Fibroblast of skin of scalp (primary cell): ENCODE measurements around the gene ANKS1B.
A peak's percentile ranks its signal among the peaks of the same experiment; 100 is the strongest.
"Not testable (repeated sequence)": the region's sequence is repeated elsewhere in the genome, so short reads cannot be mapped to it uniquely, and the experiment has no call there.

ENCODE experiments used
- DNase-seq: peaks from one replicate; pipeline ENCODE4 v3.0.0-alpha.2; 2013

Gene ANKS1B

GRCh38 chr12:98997899-98998298 is 986.8 kb downstream of the ANKS1B start:
- DNase-seq = no peak

DNA sequence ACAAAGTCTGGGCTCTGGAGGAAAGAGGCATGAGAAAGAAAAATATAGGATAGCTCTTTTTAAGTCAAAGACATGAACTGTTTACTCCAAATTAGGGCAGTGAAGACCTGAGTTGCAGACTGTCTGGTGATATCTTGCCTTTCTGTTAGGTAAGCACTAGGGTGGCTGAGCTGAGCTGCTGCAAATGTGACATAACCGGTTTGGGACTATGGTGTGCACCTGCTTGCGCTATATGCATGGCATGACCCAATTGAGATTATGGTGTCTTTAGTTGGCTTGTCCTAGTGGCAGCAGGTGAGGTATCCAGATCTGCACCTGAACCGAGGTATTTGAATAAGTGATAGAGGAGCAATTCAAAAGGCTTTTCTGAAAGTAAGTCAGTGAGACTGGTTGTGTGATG is 994.1 kb downstream of the ANKS1B start:
- no peak for DNase-seq

DNA sequence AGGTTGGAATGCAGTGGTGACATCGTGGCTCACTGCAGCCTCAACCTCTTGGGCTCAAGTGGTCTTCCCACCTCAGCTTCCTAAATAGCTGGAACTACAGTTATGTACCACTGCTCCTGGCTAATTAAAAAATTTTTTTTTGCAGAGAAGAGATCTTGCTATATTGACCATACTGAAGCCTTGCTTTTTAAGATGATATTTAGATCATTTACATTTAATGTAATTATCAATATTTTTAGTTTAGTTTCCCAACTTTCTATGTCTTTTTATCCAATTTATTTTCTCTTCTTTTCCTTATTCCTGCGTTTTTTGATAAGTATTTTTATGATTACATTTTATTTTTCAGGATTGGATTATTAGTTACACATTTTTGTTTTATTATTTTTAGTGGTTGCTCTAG is 999.6 kb downstream of the ANKS1B start:
- no peak for DNase-seq

- peak; percentile 4 for DNase-seq
Measured at GRCh38 chr12:98983647-98984046, 1001.1 kb downstream of the ANKS1B start.

DNA sequence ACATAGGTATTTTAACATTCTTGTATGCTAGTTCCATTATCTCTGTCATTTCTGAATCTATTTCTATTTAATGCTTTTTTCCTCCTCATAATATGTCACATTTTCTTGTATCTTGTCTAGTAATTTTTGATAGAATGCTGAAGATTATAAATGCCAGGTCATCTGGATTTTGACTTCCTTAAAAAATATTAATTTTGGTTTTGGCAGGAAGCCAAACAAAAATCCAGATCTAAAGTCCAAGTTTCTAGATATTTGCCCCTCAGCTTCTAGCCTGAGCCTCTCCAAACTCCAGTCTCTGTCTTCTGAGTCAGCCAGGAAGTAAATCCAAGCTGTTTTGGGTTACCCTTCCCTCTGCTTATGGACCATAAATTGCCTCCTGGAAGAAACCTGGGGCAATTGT is 1004.2 kb downstream of the ANKS1B start:
- no peak for DNase-seq

DNA sequence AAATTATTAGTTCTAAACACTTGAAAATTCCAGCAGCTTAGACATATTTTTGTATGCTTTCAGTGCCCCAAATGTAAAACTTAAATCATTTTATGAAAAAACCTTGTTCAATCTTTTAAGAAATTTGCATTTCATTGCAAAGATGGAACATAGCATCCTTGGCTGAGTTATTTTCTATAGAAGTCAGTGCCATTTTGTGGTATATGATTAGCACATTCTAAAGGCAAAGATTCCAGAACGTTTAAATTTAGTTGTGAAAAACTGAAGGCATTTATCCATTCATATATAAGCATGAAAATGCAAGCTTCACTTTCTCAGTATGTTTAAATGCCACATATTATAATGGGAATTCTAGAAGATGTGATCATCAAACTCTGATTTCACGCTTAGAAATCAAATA is 1007.5 kb downstream of the ANKS1B start:
- no peak for DNase-seq

DNA sequence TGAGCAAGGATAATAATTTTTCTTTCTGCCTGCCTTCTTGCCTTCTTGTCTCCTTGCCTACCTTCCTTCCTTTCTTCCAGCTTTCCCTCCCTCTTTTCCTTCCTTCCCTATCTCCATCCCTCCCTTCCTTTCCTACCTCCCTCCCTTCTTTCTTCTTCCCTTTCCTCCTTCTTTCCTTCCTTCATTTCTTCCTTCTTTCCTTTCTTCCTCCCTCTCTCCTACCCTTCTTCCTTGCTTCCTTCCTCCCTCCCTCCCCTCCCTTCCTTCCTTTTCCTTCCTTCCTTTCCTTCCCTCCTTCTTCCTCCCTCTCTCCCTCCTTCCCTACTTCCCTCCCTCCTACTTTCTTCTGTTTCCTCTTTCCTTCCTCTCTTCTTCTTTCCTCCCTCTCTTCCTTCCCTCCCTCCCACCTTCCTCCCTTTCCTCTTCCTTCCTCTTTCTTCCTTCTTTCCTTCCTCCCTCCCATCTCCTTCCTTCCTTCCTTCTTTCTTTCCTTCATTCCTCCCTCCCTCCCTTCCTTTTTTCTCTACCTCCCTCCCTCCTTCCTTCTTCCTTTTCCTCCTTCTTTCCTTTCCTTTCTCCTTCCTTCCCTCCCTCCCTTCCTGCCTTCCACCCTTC is 1009.9 kb downstream of the ANKS1B start:
- DNase-seq = no peak

GRCh38 chr12:98973395-98973794 is 1011.3 kb downstream of the ANKS1B start:
- peak; percentile 61 for DNase-seq

GRCh38 chr12:98970950-98971349 is 1013.8 kb downstream of the ANKS1B start:
- no peak for DNase-seq

DNA sequence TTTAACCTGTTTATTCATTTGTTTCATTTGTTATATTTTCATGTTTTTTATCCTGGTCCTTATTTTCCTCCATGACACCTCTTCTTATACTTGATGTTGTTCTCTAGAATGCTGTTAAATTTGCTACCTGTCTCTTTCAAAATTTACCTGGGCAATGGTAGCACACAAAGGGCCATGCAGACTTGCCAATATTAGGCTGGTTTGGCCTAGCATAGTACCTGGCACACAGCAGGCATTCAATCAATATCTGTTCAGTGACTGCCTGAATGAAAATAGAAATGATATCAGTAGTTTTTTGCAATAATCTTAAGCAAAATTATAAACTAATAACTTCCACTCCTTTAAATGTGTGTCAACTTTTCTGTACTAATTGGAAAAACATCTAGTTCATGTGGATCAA is 1014.5 kb downstream of the ANKS1B start:
- DNase-seq = no peak

DNA sequence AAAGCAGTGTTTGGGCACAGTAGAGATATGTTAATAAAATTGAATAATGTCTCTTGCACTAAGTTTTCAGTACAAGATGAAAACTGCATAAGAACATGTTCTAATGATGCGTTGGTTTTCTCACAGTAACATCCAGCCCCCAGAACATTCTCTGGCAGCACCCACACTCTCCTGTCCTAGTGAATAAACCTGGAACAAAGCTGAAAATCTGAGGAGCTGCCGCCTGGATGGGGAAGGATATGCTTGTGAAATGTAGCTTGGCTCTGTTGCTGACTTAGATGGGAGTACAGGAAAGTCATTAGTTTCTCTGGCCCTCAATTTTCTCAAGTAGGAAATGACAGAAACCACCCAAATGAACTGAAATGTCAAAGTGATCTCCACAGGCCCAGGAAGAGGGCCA is 1015.8 kb downstream of the ANKS1B start:
- DNase-seq = no peak

GRCh38 chr12:98957135-98957534 is 1027.6 kb downstream of the ANKS1B start:
- DNase-seq = not testable (repeated sequence)

DNA sequence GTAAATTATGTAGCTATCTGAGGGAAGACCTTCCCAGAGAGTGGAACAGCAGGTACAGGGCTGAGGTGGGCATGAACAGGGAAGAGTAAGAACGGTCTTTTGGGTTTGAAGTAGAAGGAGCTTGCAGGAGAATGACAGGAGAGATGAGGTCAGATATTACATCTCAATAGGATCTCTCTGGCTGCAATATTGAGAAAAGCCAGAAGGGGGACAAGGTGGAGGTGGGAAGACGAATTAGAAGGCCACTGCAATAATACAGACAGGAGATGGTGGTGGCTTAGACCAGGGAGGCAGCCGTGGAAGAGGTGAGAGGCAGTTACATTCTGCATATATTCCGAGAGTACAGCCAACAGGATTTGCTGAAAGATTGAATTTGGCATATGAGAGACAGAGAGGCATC is 1029.5 kb downstream of the ANKS1B start:
- DNase-seq = no peak

DNA sequence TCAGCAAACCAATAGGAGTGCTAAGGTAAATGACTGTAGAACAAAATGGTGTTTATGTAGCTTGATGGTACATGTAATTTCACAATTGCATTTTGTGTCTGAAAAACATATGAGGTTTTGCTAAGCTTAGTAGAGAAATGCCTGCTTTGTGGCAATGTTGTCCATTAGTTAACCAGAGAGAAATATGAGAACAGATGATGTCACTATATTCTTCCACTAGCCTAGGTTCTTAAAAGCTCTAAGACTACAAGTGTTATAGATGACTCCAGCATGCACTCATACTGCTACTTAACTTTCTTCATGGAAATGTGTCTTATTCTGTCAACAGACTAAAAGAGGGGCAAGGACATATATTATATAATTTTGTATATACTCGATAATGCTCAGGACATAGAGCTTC is 1030.2 kb downstream of the ANKS1B start:
- no peak for DNase-seq

DNA sequence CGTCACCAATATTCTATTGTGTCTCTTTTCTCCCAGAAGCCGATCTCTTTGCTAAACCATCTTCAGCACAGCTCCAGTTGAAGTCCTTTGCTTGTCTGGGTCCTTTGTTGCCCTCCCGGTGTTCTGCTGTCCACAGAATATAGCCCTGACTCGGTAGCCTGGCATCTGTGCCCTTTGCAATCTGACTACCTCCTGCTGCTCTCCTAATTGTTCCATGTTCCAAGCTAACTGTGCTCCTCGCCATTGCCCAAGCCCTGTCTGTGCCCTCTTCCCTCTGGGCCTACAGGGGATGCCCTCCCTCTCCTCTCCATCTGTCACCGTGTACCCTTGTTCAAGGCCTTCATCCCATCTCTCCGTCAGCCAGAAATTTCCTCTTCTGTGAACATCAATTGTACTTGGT is 1033.3 kb downstream of the ANKS1B start:
- no peak for DNase-seq

DNA sequence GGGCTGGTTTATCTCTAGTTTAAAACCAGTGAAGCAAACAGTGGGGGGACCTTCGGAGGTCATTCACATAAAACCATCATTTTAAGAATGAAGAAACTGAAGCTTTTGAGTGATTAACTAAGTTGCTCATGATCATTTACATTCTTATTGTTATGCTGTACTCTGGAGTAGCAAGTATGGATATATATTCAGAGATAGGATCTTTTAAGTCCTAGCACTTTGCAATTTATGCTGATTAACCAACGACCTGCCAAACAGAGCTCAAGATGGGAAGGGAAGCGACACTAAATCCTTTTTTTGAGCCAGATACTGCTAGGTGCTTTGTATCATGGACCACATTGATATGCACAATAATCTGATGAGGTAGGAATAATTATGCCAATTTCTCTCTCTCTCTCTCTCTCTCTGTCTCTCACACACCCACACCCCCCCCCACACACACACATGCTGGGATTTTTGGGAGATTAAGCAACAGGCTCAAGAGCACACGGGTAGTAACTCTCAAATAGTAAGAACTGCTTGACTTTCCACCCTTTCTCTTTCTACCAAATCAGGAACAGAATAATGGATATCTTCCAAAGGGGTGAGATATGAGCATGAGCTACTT is 1036.3 kb downstream of the ANKS1B start:
- DNase-seq = no peak

- no peak for DNase-seq
Measured at GRCh38 chr12:98945864-98946263, 1038.9 kb downstream of the ANKS1B start.

DNA sequence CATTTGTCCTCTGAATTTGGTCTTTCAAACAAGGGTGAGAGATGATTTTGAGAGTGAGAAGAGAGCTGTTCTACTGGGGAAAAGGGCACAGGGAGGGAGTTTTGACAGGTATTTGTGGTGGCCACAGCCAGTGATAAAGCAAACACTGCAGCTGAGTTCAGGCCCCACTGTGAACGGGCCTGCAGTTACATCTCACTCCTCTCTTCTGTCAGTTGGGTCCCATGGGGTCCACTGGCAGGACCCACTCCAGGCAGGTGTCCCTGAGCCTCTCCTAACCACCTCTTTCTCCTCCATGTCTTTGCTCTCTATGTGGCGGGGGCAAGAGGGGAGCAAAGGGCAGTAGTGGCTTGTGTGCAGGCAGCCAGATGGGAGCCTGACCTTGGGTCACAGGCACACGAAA is 1044.8 kb downstream of the ANKS1B start:
- DNase-seq = no peak

DNA sequence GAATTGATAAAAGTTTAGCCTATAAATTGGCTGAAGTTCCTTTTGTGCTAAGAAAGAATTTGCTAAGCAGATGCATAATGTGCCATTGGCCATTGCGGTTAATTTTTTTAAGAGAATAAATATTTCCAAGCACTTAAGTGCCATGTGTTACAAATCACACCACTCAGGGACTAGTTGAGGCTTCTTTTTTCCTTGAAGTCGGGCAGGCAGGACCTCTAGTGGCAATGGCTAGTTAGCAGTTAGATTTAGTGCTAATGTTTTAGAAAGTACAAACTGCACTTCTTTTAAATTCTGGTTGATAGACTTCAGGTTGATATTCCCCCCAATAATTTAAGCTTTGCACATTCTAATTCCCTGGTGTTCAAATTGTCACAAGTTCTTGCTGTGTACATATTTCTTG is 1045.4 kb downstream of the ANKS1B start:
- peak; percentile 77 for DNase-seq

DNA sequence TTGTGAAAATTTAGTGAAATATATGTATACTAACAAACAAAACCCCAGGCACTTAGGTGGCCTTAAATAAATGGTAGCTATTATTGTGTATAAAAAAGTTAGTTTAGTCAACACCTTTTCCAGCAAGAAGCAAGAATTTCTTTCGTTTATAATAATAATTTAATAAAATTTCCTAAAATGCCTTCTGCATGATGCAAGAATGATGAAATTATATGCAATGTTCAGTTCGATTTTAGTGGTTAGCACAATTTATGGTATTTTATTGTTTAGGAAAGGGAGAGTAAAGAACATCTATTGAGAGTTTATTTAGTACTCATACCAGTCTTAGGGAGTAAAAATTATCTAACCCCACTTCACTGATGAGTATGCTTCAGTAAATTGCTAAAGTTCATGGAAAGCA is 1048.9 kb downstream of the ANKS1B start:
- DNase-seq = no peak

DNA sequence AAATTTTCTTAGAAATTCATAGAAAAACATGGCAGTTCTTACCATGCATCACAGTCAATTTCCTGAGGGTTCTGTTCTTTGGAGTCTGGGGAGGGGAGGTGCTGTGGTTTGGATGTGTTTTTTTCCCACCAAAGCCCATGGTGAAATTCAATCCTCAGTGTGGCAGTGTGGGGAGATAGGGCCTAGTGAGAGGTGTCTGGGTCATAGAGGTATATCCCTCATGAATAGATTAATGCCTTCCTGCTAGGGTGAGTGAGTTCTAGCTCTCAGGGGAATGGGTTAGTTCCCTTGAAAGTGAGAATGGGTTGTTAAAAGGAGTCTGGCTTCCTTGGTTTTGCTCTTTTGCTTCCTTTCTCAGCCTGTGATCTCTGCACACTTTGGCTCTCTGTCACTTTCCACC is 1061.9 kb downstream of the ANKS1B start:
- no peak for DNase-seq

DNA sequence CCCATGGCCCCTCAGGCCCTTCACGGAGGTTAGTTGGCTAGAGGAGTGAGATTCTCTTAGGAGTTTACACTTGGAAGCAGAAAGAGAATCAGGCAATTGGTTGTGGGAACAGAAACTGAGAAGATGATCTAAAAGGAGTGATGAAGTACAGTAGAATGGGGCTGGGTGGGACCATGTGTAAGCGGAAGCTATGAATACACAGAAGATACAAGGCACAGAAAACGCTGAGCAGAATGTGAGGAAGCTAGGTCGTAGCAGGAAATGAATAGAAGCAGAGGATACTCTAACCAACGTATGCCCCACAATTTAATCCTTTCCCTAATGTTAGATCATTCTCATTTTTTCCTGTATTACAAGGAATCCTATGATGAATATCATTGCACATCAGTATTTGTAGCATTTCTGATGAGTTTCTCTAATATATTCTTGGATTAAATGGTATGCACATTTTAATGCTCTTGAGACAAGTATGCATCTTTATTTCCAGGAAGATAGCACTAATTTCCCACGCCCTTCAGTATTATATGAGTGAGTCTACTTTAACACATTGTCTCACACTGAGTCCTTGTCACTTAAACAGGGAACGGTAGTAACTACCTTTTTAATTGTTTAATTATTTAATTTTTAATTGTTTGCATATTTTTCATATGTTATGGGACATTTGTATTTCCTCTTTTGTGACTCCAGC is 1066.4 kb downstream of the ANKS1B start:
- no peak for DNase-seq

DNA sequence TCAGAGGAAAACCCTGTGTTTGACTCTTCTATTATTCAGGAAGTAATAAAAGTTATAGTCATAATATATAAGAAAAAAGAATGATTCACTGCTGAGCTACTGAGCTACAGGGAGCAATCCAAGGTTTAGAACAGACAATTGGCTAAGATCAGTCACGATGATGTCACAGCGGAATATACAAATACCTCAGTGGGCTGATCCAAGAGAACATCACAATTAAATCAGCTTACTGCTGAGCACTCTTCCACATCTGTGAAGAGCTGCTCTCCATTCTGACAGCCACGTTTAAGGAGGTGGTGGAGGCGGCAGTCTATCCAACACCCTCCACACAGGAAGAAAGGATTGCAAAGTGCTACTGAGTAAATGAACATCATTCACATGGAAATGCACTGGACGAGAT is 1068.6 kb downstream of the ANKS1B start:
- DNase-seq = no peak

DNA sequence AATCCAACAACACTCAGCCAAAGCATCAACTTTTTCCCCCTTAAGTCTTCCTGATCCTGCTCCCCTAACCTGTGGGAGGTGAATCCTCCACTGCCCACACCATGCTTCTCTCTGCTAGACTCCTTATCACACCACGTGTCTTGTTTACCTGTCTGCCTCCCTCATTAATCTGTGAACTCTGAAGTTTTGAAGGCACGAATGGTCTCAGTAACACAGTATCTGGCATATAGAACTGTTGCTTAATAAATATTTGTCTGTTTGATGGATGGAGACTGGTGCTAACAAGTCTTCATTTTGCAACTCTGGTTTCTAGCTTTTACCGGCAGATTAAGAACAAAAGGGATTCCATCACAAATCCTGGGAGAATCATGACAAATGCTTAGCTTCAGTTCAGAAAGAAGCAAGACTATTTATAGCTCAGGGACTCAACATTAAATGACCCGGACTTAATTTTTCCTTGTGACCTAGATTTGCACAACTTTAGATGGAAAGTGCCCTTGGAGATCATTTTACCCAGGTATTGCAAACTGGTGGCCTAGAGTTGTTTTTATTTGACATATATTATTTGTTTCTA is 1072.2 kb downstream of the ANKS1B start:
- DNase-seq = no peak
